ENCODE data around the gene DUSP2.

Gene DUSP2

DNA sequence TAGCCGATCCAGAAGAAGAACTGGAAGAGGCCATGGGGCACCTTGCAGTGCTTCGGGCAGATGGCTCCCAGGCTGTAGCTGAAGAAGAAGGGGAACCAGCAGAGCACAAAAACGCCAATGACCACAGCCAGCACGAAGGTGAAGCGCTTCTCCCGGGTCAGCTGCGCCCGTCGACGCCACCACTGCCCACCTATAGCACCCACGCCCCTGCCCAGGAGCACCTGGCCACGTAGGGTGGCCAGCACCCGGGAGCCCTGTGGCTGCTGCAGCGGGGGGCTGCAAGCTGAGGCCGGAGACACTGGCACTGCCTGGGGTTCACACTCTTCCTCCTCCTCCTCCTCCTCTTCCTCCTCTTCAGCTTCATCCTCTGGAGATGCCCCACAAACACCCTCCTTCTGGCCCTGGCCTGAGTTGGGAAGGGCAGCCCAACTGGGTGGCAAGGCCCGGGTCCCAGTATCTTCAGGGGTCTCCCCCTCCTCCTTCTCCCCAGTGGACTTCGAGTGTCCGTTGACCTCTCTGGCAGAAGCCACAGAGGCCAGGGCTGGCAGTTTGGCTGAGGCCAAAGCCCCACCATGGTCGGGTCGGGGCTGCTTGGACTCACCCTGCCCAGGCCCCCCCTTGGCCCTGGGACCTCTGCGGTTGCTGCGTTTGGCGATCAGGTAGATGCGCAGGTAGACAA, 30.2 kb downstream of the DUSP2 start:
- DNase-seq (ENCODE audit: low read depth, low spot score) = no peak

DNA sequence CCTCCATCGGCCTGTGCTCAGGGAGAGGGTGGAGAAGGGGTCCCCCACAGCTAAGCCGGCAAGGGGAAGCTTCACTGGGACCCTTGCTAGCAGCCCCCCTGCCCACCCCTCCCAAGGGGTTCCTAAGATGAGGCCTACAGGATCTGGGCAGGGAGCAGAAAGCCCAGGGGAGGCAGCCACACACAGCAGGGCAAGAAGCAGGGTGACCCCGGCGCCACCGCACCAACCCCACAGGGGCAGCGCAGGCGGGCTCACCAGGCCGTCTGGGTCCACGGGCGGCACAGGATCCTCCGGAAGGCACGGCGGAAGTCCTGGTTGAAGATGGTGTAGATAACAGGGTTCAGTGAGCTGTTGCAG, 30.7 kb downstream of the DUSP2 start:
- no peak for DNase-seq (ENCODE audit: low read depth, low spot score)

- DNase-seq (ENCODE audit: low read depth, low spot score) = no peak
Measured at GRCh38 chr2:96113951-96114350, 31.3 kb downstream of the DUSP2 start.

DNA sequence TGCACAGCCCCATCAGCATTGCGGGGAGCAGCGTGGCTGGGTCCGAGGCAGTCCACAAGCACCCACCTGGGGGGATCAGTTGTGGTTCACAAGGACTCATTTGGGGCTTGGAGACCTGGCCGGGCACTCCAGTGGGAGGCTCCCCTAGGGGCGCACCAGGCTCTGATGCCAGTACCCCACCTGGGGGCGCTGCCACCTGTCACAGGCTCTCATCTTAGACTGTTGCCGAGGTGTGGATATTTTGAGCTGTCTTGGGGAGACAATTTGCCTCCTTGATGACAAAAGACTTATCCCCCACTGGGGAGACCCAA, 31.9 kb downstream of the DUSP2 start:
- DNase-seq (ENCODE audit: low read depth, low spot score) = no peak

GRCh38 chr2:96112501-96113366, 32.5 kb downstream of the DUSP2 start:
- DNase-seq (ENCODE audit: low read depth, low spot score) = no peak

- DNase-seq (ENCODE audit: low read depth, low spot score) = no peak
Measured at GRCh38 chr2:96111823-96112500, 33.3 kb downstream of the DUSP2 start.

- DNase-seq (ENCODE audit: low read depth, low spot score) = no peak
Measured at GRCh38 chr2:96111257-96111640, 34.0 kb downstream of the DUSP2 start.

- no peak for DNase-seq (ENCODE audit: low read depth, low spot score)
Measured at GRCh38 chr2:96110621-96111256, 34.5 kb downstream of the DUSP2 start.

DNA sequence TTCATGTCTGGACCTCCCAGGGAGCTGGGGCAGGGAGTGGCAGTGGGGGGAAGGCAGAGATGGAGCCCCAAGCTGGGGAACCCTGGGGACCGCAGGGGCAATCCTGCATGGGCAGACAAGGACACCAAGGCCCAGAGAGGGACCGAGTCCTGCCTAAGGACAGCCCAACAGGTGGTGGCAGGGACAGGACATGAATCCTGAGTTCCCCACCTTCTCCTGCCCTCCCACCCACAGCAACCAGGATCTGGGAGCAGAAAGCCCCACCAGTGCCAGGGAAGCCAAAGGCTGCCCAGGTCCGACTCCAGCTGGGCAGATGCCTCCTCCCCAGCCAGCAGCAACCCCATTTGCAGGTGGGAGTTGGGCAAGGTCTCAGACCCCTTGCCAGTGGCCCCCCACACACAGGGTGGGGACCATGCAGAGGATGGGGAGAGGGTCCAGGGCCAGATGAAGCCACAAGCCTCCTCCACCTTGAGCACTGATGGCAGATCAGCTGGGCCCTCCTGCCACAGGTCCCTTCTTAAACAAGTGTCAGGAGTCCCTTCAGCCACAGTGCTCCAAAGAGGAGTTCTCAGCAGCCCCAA, 35.2 kb downstream of the DUSP2 start:
- no peak for DNase-seq (ENCODE audit: low read depth, low spot score)

DNA sequence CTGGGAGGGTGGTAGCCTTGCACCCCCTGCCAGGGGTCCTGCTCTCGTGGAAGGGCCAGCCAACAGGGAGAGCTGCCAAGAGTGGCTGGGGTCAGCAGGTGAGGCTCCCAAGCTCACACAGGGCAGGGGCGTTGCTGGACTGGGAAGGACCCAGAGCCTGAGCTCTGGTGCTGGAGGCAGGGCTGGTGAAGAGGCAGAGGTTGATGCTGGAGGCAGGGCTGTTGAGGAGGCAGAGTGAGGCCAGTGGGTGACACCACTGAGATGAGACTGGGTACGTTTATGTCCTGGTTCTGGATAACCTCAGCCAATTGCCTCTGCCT, 35.9 kb downstream of the DUSP2 start:
- no peak for DNase-seq (ENCODE audit: low read depth, low spot score)

DNA sequence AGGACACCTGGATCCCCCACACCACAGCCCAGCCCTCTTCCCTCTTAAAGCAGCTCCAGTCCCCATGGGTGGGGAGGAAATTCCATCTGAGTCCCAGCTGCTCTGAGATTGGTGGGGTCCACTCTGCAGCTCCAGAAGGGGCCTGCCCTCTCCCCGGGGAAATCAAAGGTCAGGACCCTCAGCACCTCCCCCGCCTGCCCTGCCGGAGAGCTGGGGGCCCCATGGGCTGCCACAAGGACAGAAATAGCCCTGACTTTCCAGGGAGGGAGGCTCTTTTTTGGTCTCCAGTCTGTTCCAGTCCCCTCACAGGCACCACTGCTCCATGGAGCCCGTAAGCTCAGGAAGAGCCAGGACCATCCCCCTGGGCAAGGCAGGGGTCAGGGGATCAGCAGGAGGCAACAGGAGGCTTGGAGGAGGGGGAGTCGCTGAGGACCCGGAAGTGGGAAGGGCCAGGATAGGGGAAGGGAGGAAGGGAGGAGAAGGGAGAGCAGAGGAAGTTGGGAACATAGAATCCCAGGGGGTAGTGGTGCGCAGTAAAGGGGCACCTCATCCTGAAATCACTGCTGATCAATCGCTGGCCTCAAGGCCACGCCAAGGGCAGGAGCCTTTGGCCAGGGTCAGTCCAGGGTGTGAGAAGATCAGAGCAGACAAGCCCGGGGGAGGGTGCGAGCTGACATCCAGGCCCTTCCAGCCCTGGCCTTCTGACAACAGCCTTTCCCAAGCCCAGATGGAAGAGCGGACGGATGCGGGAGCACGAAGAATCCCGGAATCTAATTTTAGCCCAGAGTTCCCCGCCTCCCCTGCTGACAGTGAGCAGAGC, 36.5 kb downstream of the DUSP2 start:
- DNase-seq (ENCODE audit: low read depth, low spot score) = no peak

DNA sequence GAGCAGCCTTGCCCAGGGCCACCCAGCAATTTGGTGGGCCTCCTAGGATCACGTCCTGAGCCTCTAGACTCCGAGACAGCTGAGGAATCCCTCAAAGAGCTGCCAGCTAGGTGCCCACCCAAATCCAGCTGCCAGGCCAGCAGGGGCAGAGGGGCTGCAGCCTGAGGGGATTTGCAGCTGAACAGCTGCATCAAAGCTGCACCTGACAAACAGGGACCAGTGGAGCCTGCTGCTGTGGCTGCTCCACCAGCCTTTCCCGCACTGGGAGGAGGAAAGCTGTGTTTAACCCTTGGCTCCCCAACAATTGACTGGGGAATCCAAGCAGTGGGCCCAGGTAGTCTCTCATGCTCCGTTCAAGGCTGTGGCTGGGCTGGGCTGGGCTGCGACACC, 37.1 kb downstream of the DUSP2 start:
- DNase-seq (ENCODE audit: low read depth, low spot score) = no peak

GRCh38 chr2:96107708-96108065, 37.6 kb downstream of the DUSP2 start:
- DNase-seq (ENCODE audit: low read depth, low spot score) = no peak

DNA sequence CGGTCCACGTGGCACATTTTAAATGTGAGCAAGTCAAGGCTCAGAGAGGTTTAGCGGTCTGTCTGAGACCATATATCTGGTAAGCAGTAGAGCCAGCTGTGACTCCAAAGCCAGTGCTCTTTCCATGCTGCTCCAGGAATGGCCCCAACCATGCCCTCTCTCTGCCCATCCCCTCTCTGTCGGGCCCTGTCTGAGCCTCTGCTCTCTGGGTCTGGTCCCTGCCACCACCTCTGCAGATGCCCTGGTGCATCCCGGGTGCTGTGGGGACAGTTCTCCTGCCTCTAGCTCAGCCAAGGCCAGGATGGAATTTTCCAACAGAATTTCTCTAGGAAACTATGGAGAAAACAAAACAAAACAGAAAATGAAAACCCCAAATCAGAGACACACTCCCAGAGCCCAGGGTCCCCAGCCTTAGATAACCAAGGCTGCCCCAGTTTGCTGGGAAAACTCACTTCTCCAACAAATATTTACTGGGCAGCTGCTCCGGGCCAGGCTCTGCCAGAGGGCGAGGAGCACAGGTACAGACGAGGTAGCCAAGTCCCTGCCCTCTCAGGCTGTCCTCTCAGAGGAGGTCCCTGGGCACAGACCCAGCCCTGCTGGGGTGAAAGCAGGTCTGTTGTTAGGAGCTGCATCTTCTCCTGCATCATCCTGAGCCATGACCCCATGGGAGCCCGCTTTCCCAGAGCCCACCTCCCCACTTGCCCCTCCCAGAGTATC, 38.1 kb downstream of the DUSP2 start:
- no peak for DNase-seq (ENCODE audit: low read depth, low spot score)

- no peak for DNase-seq (ENCODE audit: low read depth, low spot score)
Measured at GRCh38 chr2:96105994-96106715, 39.1 kb downstream of the DUSP2 start.

DNA sequence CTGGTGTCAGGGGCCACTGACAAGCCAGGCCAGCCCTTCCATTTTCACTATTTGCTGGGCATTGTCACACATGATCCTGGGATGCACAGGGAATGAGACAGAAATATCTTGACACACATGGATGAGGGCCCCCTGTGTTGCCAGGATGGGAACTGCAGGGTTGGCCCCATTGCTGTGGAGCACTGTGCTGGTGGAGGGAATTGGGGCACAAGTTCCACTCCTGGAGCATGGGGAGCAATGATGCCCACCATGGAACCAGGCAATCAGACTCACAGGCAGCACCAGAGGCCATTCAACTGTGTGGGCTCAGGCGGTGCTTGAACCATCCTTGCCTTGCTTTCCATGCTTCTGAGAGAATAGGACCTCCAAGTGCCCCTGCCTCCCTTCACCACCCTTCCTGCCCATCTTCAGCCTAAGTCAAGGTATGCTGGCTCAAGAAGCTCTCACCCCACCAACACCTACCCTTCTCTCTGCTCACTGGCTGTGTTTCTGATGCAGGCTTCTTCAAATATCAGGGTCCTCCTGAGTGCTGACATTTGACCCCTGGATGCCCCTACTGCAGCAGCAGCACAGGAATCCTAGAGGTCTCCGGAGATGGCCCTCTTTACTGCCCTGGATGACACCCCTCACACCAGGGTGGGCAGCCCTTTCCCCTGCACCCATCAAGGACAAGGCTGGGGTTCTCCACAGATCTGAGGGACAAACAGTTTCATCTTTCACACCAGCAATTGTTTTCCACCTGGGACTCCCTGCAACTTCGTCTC, 39.9 kb downstream of the DUSP2 start:
- DNase-seq (ENCODE audit: low read depth, low spot score) = no peak

GRCh38 chr2:96104487-96104861, 40.8 kb downstream of the DUSP2 start:
- DNase-seq (ENCODE audit: low read depth, low spot score) = no peak

GRCh38 chr2:96103761-96104486, 41.3 kb downstream of the DUSP2 start:
- no peak for DNase-seq (ENCODE audit: low read depth, low spot score)

- no peak for DNase-seq (ENCODE audit: low read depth, low spot score)
Measured at GRCh38 chr2:96103187-96103601, 42.0 kb downstream of the DUSP2 start.

All from activated CD4-positive, CD25-positive, alpha-beta regulatory T cell treated with anti-CD3 and anti-CD28 coated beads, Interleukin-2, amount 50 U/mL, for 16 hours (primary cell).